Keratinocyte (primary cell): ENCODE data around the gene TFG. TPM values are rescaled to one million over a fixed set of nuclear protein-coding genes. Genes with fewer than 3 reads are reported as not detected.

Source experiments
- DNase-seq: peaks from one replicate; pipeline ENCODE4 v3.0.0-alpha.2; 2011; ENCODE audit warnings: low read depth, missing footprints, low spot score
- FAIRE-seq: peaks from 2 replicates; lab custom pipeline; 2011; peaks lifted over from hg19 to GRCh38; lab: Jason Lieb, UNC
- H2AFZ ChIP-seq: 2 replicates; pipeline ENCODE4 v1.6.0; 2012; ENCODE audit warnings: low read length, control low read depth, inconsistent platforms; ENCODE audit not compliant: control insufficient read depth
- H3K27ac ChIP-seq: 2 replicates; pipeline ENCODE4 v1.5.1; 2011; ENCODE audit warnings: low read length; ENCODE audit not compliant: control insufficient read depth, insufficient read depth
- H3K27me3 ChIP-seq: 3 replicates; pipeline ENCODE4 v1.6.0; 2011; ENCODE audit warnings: low read length; ENCODE audit not compliant: control insufficient read depth, insufficient read depth; ENCODE audit errors: extremely low read depth
- H3K36me3 ChIP-seq, 2 experiments: 2 replicates in 1 of 2; 3 replicates in 1 of 2; pipeline ENCODE4 v1.5.1; 2011; ENCODE audit warnings: low read length in 2 of 2, mild to moderate bottlenecking in 1 of 2; ENCODE audit not compliant: control insufficient read depth in 2 of 2, insufficient read depth in 2 of 2; ENCODE audit errors: extremely low read depth in 1 of 2
- H3K4me1 ChIP-seq: 3 replicates; pipeline ENCODE4 v1.5.1; 2011; ENCODE audit warnings: low read length; ENCODE audit not compliant: control insufficient read depth, insufficient read depth; ENCODE audit errors: extremely low read depth
- H3K4me2 ChIP-seq: 3 replicates; pipeline ENCODE4 v1.6.0; 2011; ENCODE audit warnings: low read depth, low read length; ENCODE audit not compliant: control insufficient read depth, insufficient read depth; ENCODE audit errors: extremely low read depth
- H3K4me3 ChIP-seq, 3 experiments: fragments of 200-600 bp in 1 of 3; sonication (generic) in 1 of 3; 2 replicates in 2 of 3; 3 replicates in 1 of 3; pipeline ENCODE4 v1.5.1; 2011 to 2016; ENCODE audit warnings: low read length in 3 of 3, mild to moderate bottlenecking in 3 of 3, control low read depth in 2 of 3, inconsistent platforms in 1 of 3, low read depth in 1 of 3, mixed read lengths in 1 of 3, mixed run types in 1 of 3, moderate library complexity in 1 of 3; ENCODE audit not compliant: control insufficient read depth in 2 of 3, insufficient read depth in 2 of 3; ENCODE audit errors: extremely low read depth in 1 of 3
- H3K79me2 ChIP-seq: 2 replicates; pipeline ENCODE4 v1.6.0; 2012; ENCODE audit warnings: low read length; ENCODE audit not compliant: control insufficient read depth, insufficient read depth
- H3K9ac ChIP-seq: 3 replicates; pipeline ENCODE4 v1.6.0; 2011; ENCODE audit warnings: low read length; ENCODE audit not compliant: control insufficient read depth, insufficient read depth; ENCODE audit errors: extremely low read depth
- H3K9me1 ChIP-seq: 3 replicates; pipeline ENCODE4 v1.6.0; 2011; ENCODE audit warnings: low read length; ENCODE audit not compliant: control insufficient read depth, insufficient read depth; ENCODE audit errors: extremely low read depth
- H3K9me3 ChIP-seq: 2 replicates; pipeline ENCODE4 v1.5.1; 2012; ENCODE audit warnings: low read depth, low read length; ENCODE audit not compliant: control insufficient read depth
- H4K20me1 ChIP-seq: 3 replicates; pipeline ENCODE4 v1.6.0; 2011; ENCODE audit warnings: low read length; ENCODE audit not compliant: control insufficient read depth, insufficient read depth; ENCODE audit errors: extremely low read depth
- CTCF ChIP-seq, 3 experiments: IDR thresholded peaks in 1 of 3; conservative IDR thresholded peaks in 1 of 3; optimal IDR thresholded peaks in 1 of 3; 2 replicates in 2 of 3; 3 replicates in 1 of 3; pipeline versions ENCODE3 to v1.5.1; 2011; ENCODE audit warnings: low read length in 3 of 3, mild to moderate bottlenecking in 3 of 3, moderate library complexity in 2 of 3, control low read depth in 1 of 3, inconsistent platforms in 1 of 3; ENCODE audit not compliant: insufficient read depth in 2 of 3; ENCODE audit errors: extremely low read depth in 1 of 3
- EZH2 ChIP-seq: IDR thresholded peaks from one replicate; pipeline ENCODE4 v1.6.1; 2012; ENCODE audit warnings: inconsistent platforms, mild to moderate bottlenecking, low read length, moderate library complexity
- dilution Hi-C: fragments of 300-500 bp; cut with MboI; formaldehyde crosslinking; loops from one replicate; pipeline ENCODE4 v1.7.0; 2020; ENCODE audit warnings: low sequenced_read_pairs; ENCODE audit not compliant: extremely low pct_ligation_motif_present
- polyA plus RNA-seq, 5 experiments: library from polyadenylated mRNA; depleted of rRNA in 3 of 5; stranded (reverse) in 3 of 5; stranded (forward) in 1 of 5; unstranded in 1 of 5; fragments of >200 nt; gene quantifications; 1 replicate in 1 of 5; 2 replicates in 3 of 5; 3 replicates in 1 of 5; pipeline versions ENCODE4 v1.2.1 to v1.2.3, GENCODE V29; 2011 to 2012; ENCODE audit warnings: missing spikeins in 2 of 5, low read depth in 1 of 5, low replicate concordance in 1 of 5

TFG gene
- polyA plus RNA-seq, 1 donor (not counting 4 experiments of a cell fraction or from before 2014, with no cell fraction given) = 177 TPM

- no peak overlapping the region for H3K4me3 ChIP-seq
- dilution Hi-C loops = no loop called here
- H3K4me1 ChIP-seq = peaks cover 8% of the 10 kb centered on the region
- no peak overlapping the region for H3K27ac ChIP-seq
- DNase-seq (no peak), FAIRE-seq (no peak)
- no peak overlapping the region for H3K9ac ChIP-seq
- H3K9me3 ChIP-seq = no peaks in the 10 kb centered on the region
- H3K9me1 ChIP-seq = no peaks in the 10 kb centered on the region
- no peak overlapping the region for H2AFZ ChIP-seq
- H4K20me1 ChIP-seq = no peaks in the 10 kb centered on the region
- H3K4me2 ChIP-seq = no peak overlapping the region
- H3K36me3 ChIP-seq = no peaks in the 10 kb centered on the region
- H3K27me3 ChIP-seq = no peaks in the 10 kb centered on the region
- TF ChIP-seq EZH2 (no peak), CTCF (optimal IDR thresholded peaks at IDR 0.05 in 1 of 3, IDR thresholded peaks at IDR 0.05 in 1 of 3, conservative IDR thresholded peaks at IDR 0.05 in 1 of 3; ENCODE audit: extremely low read depth in 1 of 3, insufficient read depth in 2 of 3, low read length in 3 of 3) (peak; percentile 41 to 60 (median 55))
- H3K79me2 ChIP-seq = no peaks in the 10 kb centered on the region
Measured at GRCh38 chr3:100761211-100761942, 52.1 kb downstream of the TFG start.

GRCh38 chr3:100761951-100762350 is 52.7 kb downstream of the TFG start:
- Histone ChIP-seq H3K9me1 (no peaks in the 10 kb centered on the region), H2AFZ (no peak overlapping the region), H3K79me2 (no peaks in the 10 kb centered on the region), H3K9ac (no peak overlapping the region), H3K27ac (no peak overlapping the region), H3K4me1 (peaks cover 8% of the 10 kb centered on the region), H3K4me3 (no peak overlapping the region), H3K36me3 (no peaks in the 10 kb centered on the region), H4K20me1 (no peaks in the 10 kb centered on the region), H3K27me3 (no peaks in the 10 kb centered on the region), H3K4me2 (no peak overlapping the region), H3K9me3 (no peaks in the 10 kb centered on the region)
- FAIRE-seq (no peak), DNase-seq (no peak)
- dilution Hi-C loops = no loop called here
- TF ChIP-seq CTCF (optimal IDR thresholded peaks at IDR 0.05 in 1 of 3, IDR thresholded peaks at IDR 0.05 in 1 of 3, conservative IDR thresholded peaks at IDR 0.05 in 1 of 3; ENCODE audit: extremely low read depth in 1 of 3, insufficient read depth in 2 of 3, low read length in 3 of 3) (no peak), EZH2 (no peak)
